BLaER1 (cell line): ENCODE measurements around the gene SH3RF2.

Experiments
- H3K27ac ChIP-seq: shearing (Covaris generic); formaldehyde crosslinking; 2 replicates; pipeline ENCODE4 v1.8.1; 2022
- H3K27me3 ChIP-seq: shearing (Covaris generic); formaldehyde crosslinking; 2 replicates; pipeline ENCODE4 v1.8.1; 2022
- H3K36me3 ChIP-seq: shearing (Covaris generic); formaldehyde crosslinking; 2 replicates; pipeline ENCODE4 v1.8.1; 2022
- H3K4me1 ChIP-seq: shearing (Covaris generic); formaldehyde crosslinking; 2 replicates; pipeline ENCODE4 v1.8.1; 2022
- H3K4me2 ChIP-seq: shearing (Covaris generic); formaldehyde crosslinking; 2 replicates; pipeline ENCODE4 v1.8.1; 2022
- H3K4me3 ChIP-seq: shearing (Covaris generic); formaldehyde crosslinking; 2 replicates; pipeline ENCODE4 v1.8.1; 2022
- H3K9ac ChIP-seq: shearing (Covaris generic); formaldehyde crosslinking; 2 replicates; pipeline ENCODE4 v1.8.1; 2022
- H3K9me3 ChIP-seq: shearing (Covaris generic); formaldehyde crosslinking; 2 replicates; pipeline ENCODE4 v1.8.1; 2022
- H4K20me1 ChIP-seq: shearing (Covaris generic); formaldehyde crosslinking; 2 replicates; pipeline ENCODE4 v1.8.1; 2022
- Cebpa-rat ChIP-seq: shearing (Covaris generic); IDR thresholded peaks from 2 replicates; pipeline ENCODE4 v1.8.1; 2022

Gene SH3RF2

GRCh38 chr5:145920542-145921210, 15.7 kb upstream of the SH3RF2 start:
- H3K4me2 ChIP-seq = no peak overlapping the region
- H3K9me3 ChIP-seq = no peaks in the 10 kb centered on the region
- no peak overlapping the region for H3K9ac ChIP-seq
- H3K27me3 ChIP-seq = no peaks in the 10 kb centered on the region
- no peak overlapping the region for H3K27ac ChIP-seq
- H3K4me1 ChIP-seq = no peaks in the 10 kb centered on the region
- H3K4me3 ChIP-seq = no peak overlapping the region
- no peaks in the 10 kb centered on the region for H3K36me3 ChIP-seq
- TF ChIP-seq Cebpa-rat = no peak
- H4K20me1 ChIP-seq = no peaks in the 10 kb centered on the region

GRCh38 chr5:145921211-145921610, 15.2 kb upstream of the SH3RF2 start:
- no peak overlapping the region for H3K27ac ChIP-seq
- H3K9me3 ChIP-seq = no peaks in the 10 kb centered on the region
- H3K4me2 ChIP-seq = no peak overlapping the region
- H4K20me1 ChIP-seq = no peaks in the 10 kb centered on the region
- H3K4me1 ChIP-seq = no peaks in the 10 kb centered on the region
- no peak overlapping the region for H3K9ac ChIP-seq
- H3K4me3 ChIP-seq = no peak overlapping the region
- no peaks in the 10 kb centered on the region for H3K27me3 ChIP-seq
- no peak for TF ChIP-seq Cebpa-rat
- H3K36me3 ChIP-seq = no peaks in the 10 kb centered on the region

GRCh38 chr5:145922059-145922458, 14.3 kb upstream of the SH3RF2 start:
- Histone ChIP-seq H4K20me1 (no peaks in the 10 kb centered on the region), H3K27ac (no peak overlapping the region), H3K4me1 (no peaks in the 10 kb centered on the region), H3K9me3 (no peaks in the 10 kb centered on the region), H3K36me3 (no peaks in the 10 kb centered on the region), H3K4me2 (no peak overlapping the region), H3K4me3 (no peak overlapping the region), H3K9ac (no peak overlapping the region), H3K27me3 (no peaks in the 10 kb centered on the region)
- TF ChIP-seq Cebpa-rat = no peak

GRCh38 chr5:145923405-145923804, 13.0 kb upstream of the SH3RF2 start:
- no peak overlapping the region for H3K4me2 ChIP-seq
- no peak overlapping the region for H3K4me3 ChIP-seq
- H3K9me3 ChIP-seq = no peaks in the 10 kb centered on the region
- H4K20me1 ChIP-seq = no peaks in the 10 kb centered on the region
- TF ChIP-seq Cebpa-rat = no peak
- no peak overlapping the region for H3K27ac ChIP-seq
- no peak overlapping the region for H3K9ac ChIP-seq
- no peaks in the 10 kb centered on the region for H3K4me1 ChIP-seq
- no peaks in the 10 kb centered on the region for H3K36me3 ChIP-seq
- no peaks in the 10 kb centered on the region for H3K27me3 ChIP-seq

- H3K9me3 ChIP-seq = no peaks in the 10 kb centered on the region
- H4K20me1 ChIP-seq = no peaks in the 10 kb centered on the region
- no peak overlapping the region for H3K9ac ChIP-seq
- H3K36me3 ChIP-seq = no peaks in the 10 kb centered on the region
- no peaks in the 10 kb centered on the region for H3K4me1 ChIP-seq
- no peak overlapping the region for H3K4me2 ChIP-seq
- no peaks in the 10 kb centered on the region for H3K27me3 ChIP-seq
- H3K4me3 ChIP-seq = no peak overlapping the region
- no peak for TF ChIP-seq Cebpa-rat
- no peak overlapping the region for H3K27ac ChIP-seq
Measured at GRCh38 chr5:145924849-145925248, 11.5 kb upstream of the SH3RF2 start.

- no peaks in the 10 kb centered on the region for H3K4me1 ChIP-seq
- no peak overlapping the region for H3K4me3 ChIP-seq
- H3K27ac ChIP-seq = no peak overlapping the region
- no peaks in the 10 kb centered on the region for H3K27me3 ChIP-seq
- no peaks in the 10 kb centered on the region for H4K20me1 ChIP-seq
- H3K4me2 ChIP-seq = no peak overlapping the region
- H3K36me3 ChIP-seq = no peaks in the 10 kb centered on the region
- no peak for TF ChIP-seq Cebpa-rat
- no peaks in the 10 kb centered on the region for H3K9me3 ChIP-seq
- no peak overlapping the region for H3K9ac ChIP-seq
Measured at GRCh38 chr5:145925353-145925752, 11.0 kb upstream of the SH3RF2 start.

GRCh38 chr5:145925803-145926202, 10.6 kb upstream of the SH3RF2 start:
- H3K27me3 ChIP-seq = no peaks in the 10 kb centered on the region
- no peaks in the 10 kb centered on the region for H3K4me1 ChIP-seq
- no peak overlapping the region for H3K9ac ChIP-seq
- TF ChIP-seq Cebpa-rat = no peak
- H3K9me3 ChIP-seq = no peaks in the 10 kb centered on the region
- no peak overlapping the region for H3K4me3 ChIP-seq
- H3K36me3 ChIP-seq = no peaks in the 10 kb centered on the region
- no peak overlapping the region for H3K27ac ChIP-seq
- no peak overlapping the region for H3K4me2 ChIP-seq
- no peaks in the 10 kb centered on the region for H4K20me1 ChIP-seq

GRCh38 chr5:145931718-145932117, 4.7 kb upstream of the SH3RF2 start:
- no peaks in the 10 kb centered on the region for H3K36me3 ChIP-seq
- TF ChIP-seq Cebpa-rat = no peak
- no peaks in the 10 kb centered on the region for H3K4me1 ChIP-seq
- H4K20me1 ChIP-seq = no peaks in the 10 kb centered on the region
- no peak overlapping the region for H3K27ac ChIP-seq
- H3K4me3 ChIP-seq = no peak overlapping the region
- H3K9me3 ChIP-seq = no peaks in the 10 kb centered on the region
- H3K9ac ChIP-seq = no peak overlapping the region
- no peaks in the 10 kb centered on the region for H3K27me3 ChIP-seq
- H3K4me2 ChIP-seq = no peak overlapping the region

GRCh38 chr5:145934276-145934675, 2.1 kb upstream of the SH3RF2 start:
- Histone ChIP-seq H3K4me1 (no peaks in the 10 kb centered on the region), H3K27me3 (no peaks in the 10 kb centered on the region), H3K9me3 (no peaks in the 10 kb centered on the region), H3K27ac (no peak overlapping the region), H4K20me1 (no peaks in the 10 kb centered on the region), H3K4me2 (no peak overlapping the region), H3K36me3 (no peaks in the 10 kb centered on the region), H3K9ac (no peak overlapping the region), H3K4me3 (no peak overlapping the region)
- TF ChIP-seq Cebpa-rat = no peak

- Histone ChIP-seq H3K4me3 (no peak overlapping the region), H3K36me3 (no peaks in the 10 kb centered on the region), H3K4me2 (no peak overlapping the region), H3K9ac (no peak overlapping the region), H4K20me1 (no peaks in the 10 kb centered on the region), H3K27me3 (no peaks in the 10 kb centered on the region), H3K9me3 (no peaks in the 10 kb centered on the region), H3K4me1 (no peaks in the 10 kb centered on the region), H3K27ac (no peak overlapping the region)
- no peak for TF ChIP-seq Cebpa-rat
Measured at GRCh38 chr5:145937432-145938250, 1.3 kb downstream of the SH3RF2 start.
